Activated CD4-positive, alpha-beta T cell treated with anti-CD3 and anti-CD28 coated beads for 1 hour (primary cell): ENCODE measurements around the gene CTNNA3.
"Not testable (repeated sequence)": the region's sequence is repeated elsewhere in the genome, so short reads cannot be mapped to it uniquely, and the experiment has no call there.

Experiments
- DNase-seq: peaks from one replicate; pipeline ENCODE4 v3.0.0-alpha.2; 2020

CTNNA3 gene

DNA sequence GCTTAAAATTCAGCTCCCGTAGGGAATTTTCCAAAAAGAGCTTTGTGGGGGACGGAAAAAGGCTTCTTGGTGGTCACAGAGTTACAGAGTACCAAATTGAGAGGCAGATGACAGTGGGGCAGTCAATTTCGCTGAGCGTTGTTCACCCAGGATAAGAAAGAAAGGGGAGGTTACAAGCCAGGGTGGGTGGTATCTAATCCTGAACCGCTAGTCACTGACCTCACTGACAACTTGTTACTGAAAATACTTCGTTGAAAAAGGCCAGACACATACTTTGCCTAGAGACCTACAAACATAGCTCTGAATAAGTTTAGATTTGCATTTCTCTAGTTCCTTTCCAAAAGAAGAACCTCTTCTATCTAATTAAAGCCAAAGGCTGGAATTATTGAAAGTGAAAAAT lies at the start of gene CTNNA3:
Gene CTNNA3, minus strand, starts transcription at position 167 of the 400 bp plus-strand sequence.
- DNase-seq = no peak

DNA sequence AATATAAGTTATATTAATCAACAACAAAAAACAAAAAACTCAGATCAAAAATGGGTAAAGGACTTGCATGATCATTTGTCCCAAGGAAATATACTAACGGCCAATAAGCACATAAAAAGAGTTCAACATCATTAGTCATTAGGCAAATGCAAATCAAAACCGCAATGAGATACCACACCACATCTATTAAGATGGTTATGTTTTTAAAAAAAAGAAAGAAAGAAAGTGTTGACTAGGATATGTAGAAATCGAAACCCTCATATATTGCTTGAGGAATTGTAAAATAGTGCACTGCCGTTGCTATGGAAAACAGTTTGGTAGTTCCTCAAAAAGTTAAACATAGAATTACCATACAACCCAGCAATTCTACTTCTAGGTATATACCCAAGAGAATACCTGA lies 39.4 kb upstream of the CTNNA3 start:
- no peak for DNase-seq

- no peak for DNase-seq
Observed at GRCh38 chr10:67733511-67733910, 37.5 kb upstream of the CTNNA3 start.

GRCh38 chr10:67725567-67725966 lies 29.6 kb upstream of the CTNNA3 start:
- no peak for DNase-seq

- DNase-seq = no peak
Observed at GRCh38 chr10:67723601-67724000, 27.6 kb upstream of the CTNNA3 start.

DNA sequence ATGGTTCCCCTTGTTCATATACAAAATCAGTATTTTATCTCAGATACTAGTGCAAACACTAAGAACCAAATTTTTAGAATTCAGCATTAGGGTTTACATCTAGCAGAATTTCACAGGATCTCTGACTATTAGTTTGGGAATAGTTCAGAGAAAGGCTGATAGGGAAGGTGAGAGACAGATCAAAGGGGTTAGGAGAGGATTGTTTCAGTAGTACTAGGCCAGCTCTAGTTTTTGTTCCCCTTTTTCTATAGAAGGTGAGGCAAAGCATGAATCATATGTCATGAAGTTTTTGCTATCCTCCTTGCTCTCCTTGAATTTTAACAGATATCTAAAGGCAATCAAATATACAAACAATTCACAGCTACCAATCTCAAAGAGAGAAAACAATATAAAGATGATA lies 26.1 kb upstream of the CTNNA3 start:
- DNase-seq = no peak

DNA sequence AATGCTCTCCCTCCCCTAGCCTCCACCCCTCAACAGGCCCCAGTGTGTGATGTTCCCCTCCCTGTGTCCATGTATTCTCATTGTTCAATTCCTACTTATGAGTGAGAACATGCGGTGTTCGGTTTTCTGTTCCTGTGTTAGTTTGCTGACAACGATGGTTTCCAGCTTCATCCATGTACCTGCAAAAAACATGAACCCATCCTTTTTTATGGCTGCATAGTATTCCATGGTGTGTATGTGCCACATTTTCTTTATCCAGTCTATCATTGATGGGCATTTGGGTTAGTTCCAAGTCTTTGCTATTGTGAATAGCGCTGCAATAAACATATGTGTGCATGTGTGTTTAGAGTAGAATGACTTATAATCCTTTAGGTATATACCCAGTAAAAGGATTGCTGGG lies 20.5 kb upstream of the CTNNA3 start:
- not testable (repeated sequence) for DNase-seq

GRCh38 chr10:67705921-67706320 lies 9.9 kb upstream of the CTNNA3 start:
- no peak for DNase-seq

- not testable (repeated sequence) for DNase-seq
Observed at GRCh38 chr10:67699613-67700270, 3.7 kb upstream of the CTNNA3 start.

DNA sequence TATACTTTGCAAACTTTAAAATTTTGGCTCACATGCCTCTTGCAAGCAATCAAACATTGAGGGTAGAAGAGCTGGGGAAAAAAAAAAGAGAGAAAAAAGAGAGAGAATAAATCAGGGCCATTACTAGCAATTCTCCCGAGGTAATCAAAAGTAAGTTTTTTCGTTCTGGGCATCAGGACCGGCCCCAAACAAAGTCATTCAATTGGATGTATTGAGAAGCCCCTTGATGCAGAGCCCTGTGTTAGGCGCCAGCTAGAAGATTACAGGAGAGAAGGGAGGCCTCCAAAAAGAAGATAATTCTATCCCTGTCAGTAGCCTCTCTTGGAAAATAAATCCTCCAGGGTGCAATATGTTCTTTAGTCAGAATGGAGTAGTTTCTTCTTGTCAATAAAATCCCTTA lies 2.2 kb upstream of the CTNNA3 start:
- no peak for DNase-seq

DNA sequence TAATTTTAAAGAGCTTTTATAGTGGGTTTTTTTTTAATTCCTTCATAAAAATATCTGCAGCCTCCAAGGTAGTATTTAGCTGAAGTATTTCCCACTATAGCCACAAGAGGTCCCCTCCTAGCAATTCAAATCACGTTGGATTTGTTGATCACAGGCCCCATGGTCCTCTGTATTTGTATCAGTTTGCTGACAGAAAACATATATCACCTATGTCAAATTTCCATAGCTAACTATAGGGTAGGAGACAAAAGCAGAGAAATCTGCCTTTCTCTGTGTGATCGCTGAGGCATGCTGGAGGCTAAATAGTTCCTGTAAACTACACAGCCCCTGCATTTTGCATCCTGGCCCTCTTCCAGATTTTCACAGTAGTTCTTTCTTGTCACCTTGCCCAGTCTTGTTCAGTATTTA lies 1.7 kb upstream of the CTNNA3 start:
- DNase-seq = no peak

GRCh38 chr10:67696679-67697078 lies 684 bp upstream of the CTNNA3 start:
- DNase-seq = no peak

GRCh38 chr10:67695555-67695954 lies 440 bp downstream of the CTNNA3 start:
- DNase-seq = no peak

- DNase-seq = not testable (repeated sequence)
Observed at GRCh38 chr10:67691861-67692260, 4.1 kb downstream of the CTNNA3 start.

- DNase-seq = not testable (repeated sequence)
Observed at GRCh38 chr10:67690540-67690939, 5.5 kb downstream of the CTNNA3 start.

DNA sequence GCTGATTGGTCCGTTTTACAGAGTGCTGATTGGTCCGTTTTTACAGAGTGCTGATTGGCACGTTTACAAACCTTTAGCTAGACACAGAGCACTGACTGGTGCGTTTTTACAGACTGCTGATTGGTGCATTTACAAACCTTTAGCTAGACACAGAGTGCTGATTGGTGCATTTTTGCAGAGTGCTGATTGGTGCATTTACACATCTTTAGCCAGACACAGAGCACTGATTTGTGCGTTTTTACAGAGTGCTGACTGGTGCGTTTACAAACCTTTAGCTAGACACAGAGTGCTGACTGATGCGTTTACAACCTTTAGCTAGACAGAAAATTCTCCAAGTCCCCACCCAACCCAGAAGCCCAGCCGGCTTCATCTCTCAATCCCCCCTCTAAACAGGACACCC lies 11.9 kb downstream of the CTNNA3 start:
- not testable (repeated sequence) for DNase-seq

GRCh38 chr10:67678335-67678974 lies 17.5 kb downstream of the CTNNA3 start:
- DNase-seq = no peak

DNA sequence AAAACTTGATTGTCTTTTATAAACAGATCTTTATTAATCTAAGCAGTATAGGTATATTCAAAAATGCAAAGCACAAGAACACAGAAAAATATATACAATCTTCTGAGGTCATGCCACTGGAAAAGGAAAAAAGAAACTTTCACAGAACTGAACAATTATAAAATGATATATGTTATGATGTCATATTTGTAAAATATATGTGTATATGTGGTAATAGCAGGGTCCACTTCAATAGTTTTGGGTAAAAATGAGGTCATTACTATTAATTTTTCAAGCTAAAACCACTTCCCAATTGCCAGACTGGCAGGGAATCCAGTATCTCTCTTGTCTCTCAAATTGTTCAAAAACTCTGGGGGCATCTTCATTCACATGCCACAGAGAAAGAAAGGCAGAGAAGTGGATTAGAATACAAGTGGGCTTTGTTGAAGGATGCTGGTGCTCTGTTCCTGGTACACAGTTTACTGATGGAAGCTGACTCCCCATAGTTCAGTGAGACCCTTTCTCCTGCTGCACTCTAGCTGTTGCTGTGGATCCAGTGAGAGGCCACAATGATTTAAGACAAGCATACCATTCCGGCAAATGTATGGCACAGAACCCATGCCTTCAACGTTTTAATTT lies 19.7 kb downstream of the CTNNA3 start:
- DNase-seq = no peak

- DNase-seq = no peak
Observed at GRCh38 chr10:67670401-67670800, 25.6 kb downstream of the CTNNA3 start.

GRCh38 chr10:67669978-67670377 lies 26.0 kb downstream of the CTNNA3 start:
- no peak for DNase-seq

DNA sequence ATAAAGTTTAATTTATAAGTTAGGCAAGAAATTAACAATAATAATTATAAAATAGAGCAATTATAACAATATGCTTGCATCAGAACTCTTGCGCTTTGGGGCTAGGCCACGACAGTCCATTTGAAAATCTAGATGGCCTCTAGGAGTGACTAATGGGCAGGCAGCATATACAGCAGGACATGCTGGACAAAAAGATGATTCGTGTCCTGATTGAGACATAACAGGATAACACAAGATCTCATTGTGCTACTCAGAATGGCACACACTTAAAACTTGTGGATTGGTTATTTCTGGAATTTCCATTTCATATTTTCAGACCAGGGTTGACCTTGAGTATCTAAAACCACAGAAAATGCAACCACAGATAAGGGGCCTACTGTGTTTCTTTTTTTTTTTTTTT lies 27.5 kb downstream of the CTNNA3 start:
- no peak for DNase-seq

DNA sequence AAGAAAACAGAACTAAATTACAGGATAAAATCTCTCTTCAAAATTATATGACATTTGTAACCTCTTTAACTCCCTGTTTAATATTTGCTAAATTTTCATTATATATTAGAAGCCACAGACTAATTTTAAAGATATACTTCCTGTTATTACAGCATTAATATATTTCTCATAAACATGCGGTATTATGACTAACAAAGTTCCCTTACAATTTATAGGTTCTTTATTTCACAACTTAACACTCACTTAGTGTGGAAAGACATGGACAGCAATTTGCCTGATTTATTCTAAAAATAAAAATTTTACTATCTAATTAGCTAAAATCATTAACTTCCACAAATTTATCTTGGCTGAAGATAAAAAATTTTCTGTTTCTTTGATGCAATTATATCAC lies 29.0 kb downstream of the CTNNA3 start:
- no peak for DNase-seq

DNA sequence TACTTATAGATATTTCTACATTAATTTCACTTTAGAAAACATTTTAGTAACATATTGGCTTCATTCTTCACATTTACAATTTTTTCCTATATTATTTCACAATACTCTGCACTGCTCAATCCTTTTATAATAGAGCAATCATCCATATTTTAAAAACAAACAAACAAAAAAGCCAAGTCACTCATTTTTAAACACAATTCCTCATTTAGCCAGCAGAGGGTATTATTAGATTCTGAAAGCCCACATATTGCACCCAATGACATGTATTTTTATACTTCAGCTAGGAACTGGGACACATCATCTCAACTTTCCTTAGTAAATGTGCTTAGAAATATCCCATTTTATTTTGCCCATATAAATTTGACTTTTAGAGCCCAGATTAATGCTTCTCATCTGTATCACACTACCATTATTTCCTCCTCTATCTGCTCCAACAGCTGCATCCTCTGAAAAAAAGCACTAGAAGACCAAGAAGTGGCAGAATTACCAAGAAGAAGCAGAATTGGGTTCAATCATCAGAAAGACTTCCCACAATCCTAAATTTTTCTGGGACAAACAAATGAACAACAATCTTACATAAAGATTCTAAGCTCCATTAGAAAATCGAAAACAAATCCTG lies 29.5 kb downstream of the CTNNA3 start:
- no peak for DNase-seq

- no peak for DNase-seq
Observed at GRCh38 chr10:67665491-67665890, 30.5 kb downstream of the CTNNA3 start.
